ENCODE results near the gene RPL36. TPM values are rescaled to one million over a fixed set of nuclear protein-coding genes. Genes with fewer than 3 reads are reported as not detected.

RPL36 gene
- total RNA-seq, 2 experiments from 2014 or later: 1,036 to 1,058 TPM

DNA sequence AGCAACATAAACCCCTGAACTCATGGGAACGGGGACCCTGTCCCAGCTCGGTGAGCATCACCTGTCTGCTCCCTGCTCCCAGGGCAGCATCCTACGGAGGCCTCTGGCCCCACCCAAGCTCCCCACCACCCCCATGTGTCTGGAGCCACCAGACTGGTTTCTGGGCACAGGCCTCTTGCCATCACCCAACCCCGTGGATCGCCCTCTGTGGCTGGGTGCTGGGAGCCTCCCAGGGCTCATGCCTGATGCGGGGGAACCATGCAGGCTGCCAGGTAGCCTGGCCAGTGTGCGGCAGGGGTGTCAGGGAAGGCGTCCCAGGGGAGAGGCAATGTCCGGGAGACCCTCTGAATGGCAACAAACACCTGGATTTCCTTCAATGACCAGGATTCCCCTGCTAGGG is 12.5 kb upstream of the RPL36 start:
- CTCF ChIA-PET: no interaction called here
- no peaks in the 10 kb centered on the region for H3K9me3 Mint-ChIP-seq
- peaks cover 24% of the 10 kb centered on the region for H3K4me1 Mint-ChIP-seq
- peaks cover 17% of the 10 kb centered on the region for H3K36me3 Mint-ChIP-seq (ENCODE audit: low read depth)
- H3K27ac Mint-ChIP-seq: no peak overlapping the region
- POLR2A ChIA-PET: interaction anchor here (1.2 kb wide), 1 partner anchor 9 kb away, joined by 3 read pairs; no protein-coding TSS in a partner anchor
- no peak overlapping the region for H3K4me3 Mint-ChIP-seq
- H3K27me3 Mint-ChIP-seq: peaks cover 8% of the 10 kb centered on the region
- DNase-seq: no peak

- Mint-ChIP-seq H3K27ac (no peak overlapping the region), H3K4me1 (peaks cover 24% of the 10 kb centered on the region), H3K27me3 (peaks cover 8% of the 10 kb centered on the region), H3K9me3 (no peaks in the 10 kb centered on the region), H3K4me3 (no peak overlapping the region), H3K36me3 (ENCODE audit: low read depth) (peaks cover 11% of the 10 kb centered on the region)
- CTCF ChIA-PET: no interaction called here
- DNase-seq: no peak
- POLR2A ChIA-PET: interaction anchor here (1.2 kb wide), 1 partner anchor 9 kb away, joined by 3 read pairs; no protein-coding TSS in a partner anchor
These were observed 11.9 kb upstream of the RPL36 start for GRCh38 chr19:5678071-5678718.

- DNase-seq: no peak
- POLR2A ChIA-PET: interaction anchor here (0.8 to 1.0 kb wide), 4 partner anchors 9 to 52 kb away, joined by 3 to 4 read pairs (median 3); no protein-coding TSS in a partner anchor
- H3K27me3 Mint-ChIP-seq: peaks cover 8% of the 10 kb centered on the region
These were observed 10.6 kb upstream of the RPL36 start for GRCh38 chr19:5679289-5680083.

DNA sequence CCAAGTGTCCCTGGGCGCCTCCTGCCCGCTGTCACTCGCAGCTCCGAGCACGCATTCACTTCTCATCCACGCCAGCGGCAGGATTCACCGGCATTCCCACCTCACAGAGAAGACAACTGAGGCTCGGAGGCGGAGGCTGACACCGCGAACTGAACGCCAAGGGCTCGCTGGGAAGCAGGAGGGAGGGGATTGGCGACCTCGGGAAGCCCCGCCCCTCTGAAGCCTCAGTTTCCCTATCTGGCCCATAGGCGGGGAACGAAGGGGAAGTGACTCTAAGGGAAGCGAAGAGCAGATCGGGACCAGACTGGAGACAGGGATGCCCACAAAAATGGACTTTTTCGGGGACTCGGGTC is 10.0 kb upstream of the RPL36 start:
- POLR2A ChIA-PET: interaction anchor here (0.9 to 1.0 kb wide), 3 partner anchors 10 to 38 kb away, joined by 3 to 4 read pairs (median 3); no protein-coding TSS in a partner anchor
- peak overlapping the region; percentile 87 for H3K27ac Mint-ChIP-seq
- H3K9me3 Mint-ChIP-seq: no peaks in the 10 kb centered on the region
- H3K36me3 Mint-ChIP-seq (ENCODE audit: low read depth): peaks cover 6% of the 10 kb centered on the region
- DNase-seq: no peak
- peaks cover 8% of the 10 kb centered on the region for H3K27me3 Mint-ChIP-seq
- CTCF ChIA-PET: no interaction called here
- peaks cover 24% of the 10 kb centered on the region for H3K4me1 Mint-ChIP-seq
- peak overlapping the region; percentile 94 for H3K4me3 Mint-ChIP-seq

More at GRCh38 chr19:5679289-5680083, 10.6 kb upstream of the RPL36 start:
- Mint-ChIP-seq H3K27ac (peak overlapping the region; percentile 87), H3K9me3 (no peaks in the 10 kb centered on the region), H3K36me3 (ENCODE audit: low read depth) (peaks cover 6% of the 10 kb centered on the region), H3K4me3 (peak overlapping the region; percentile 94), H3K4me1 (peaks cover 24% of the 10 kb centered on the region)
- CTCF ChIA-PET: no interaction called here

GRCh38 chr19:5680437-5681368 is 9.4 kb upstream of the RPL36 start, which contains the start of the genes HSD11B1L and MICOS13:
Gene HSD11B1L, plus strand, starts transcription at chr19:5681027. Its CDS starts 3,806 bp downstream, at chr19:5684833.
Gene MICOS13, minus strand, starts transcription at chr19:5680516. Its CDS starts 30 bp downstream, at chr19:5680486.
- H3K27me3 Mint-ChIP-seq: peaks cover 8% of the 10 kb centered on the region
- H3K27ac Mint-ChIP-seq: peak within 1 kb of the TSS; percentile 87
- H3K9me3 Mint-ChIP-seq: no peaks in the 10 kb centered on the region
- ChIA-PET POLR2A (interaction anchor here (0.9 to 2.2 kb wide), 4 partner anchors 9 to 38 kb away, joined by 3 to 9 read pairs (median 4); no protein-coding TSS in a partner anchor), CTCF (interaction anchor here (1.2 kb wide), 1 partner anchor 9 kb away, joined by 5 read pairs; the partner anchor contains the start of gene RPL36)
- H3K4me1 Mint-ChIP-seq: peaks cover 24% of the 10 kb centered on the region
- H3K4me3 Mint-ChIP-seq: peak within 1 kb of the TSS; percentile 94
- DNase-seq: peak; percentile 99
- peaks cover 6% of the 10 kb centered on the region for H3K36me3 Mint-ChIP-seq (ENCODE audit: low read depth)

GRCh38 chr19:5681391-5682106 is 8.5 kb upstream of the RPL36 start:
- ChIA-PET POLR2A (interaction anchor here (1.2 to 2.2 kb wide), 2 partner anchors 10 to 37 kb away, joined by 3 to 9 read pairs; no protein-coding TSS in a partner anchor), CTCF (interaction anchor here (1.2 kb wide), 1 partner anchor 8 kb away, joined by 5 read pairs; the partner anchor contains the start of gene RPL36)
- peak overlapping the region; percentile 32 for H3K27ac Mint-ChIP-seq
- peaks cover 27% of the 10 kb centered on the region for H3K4me1 Mint-ChIP-seq
- H3K9me3 Mint-ChIP-seq: no peaks in the 10 kb centered on the region
- peak overlapping the region; percentile 63 for H3K4me3 Mint-ChIP-seq
- DNase-seq: no peak
- peaks cover 6% of the 10 kb centered on the region for H3K36me3 Mint-ChIP-seq (ENCODE audit: low read depth)
- peaks cover 8% of the 10 kb centered on the region for H3K27me3 Mint-ChIP-seq

GRCh38 chr19:5682107-5682482 is 8.0 kb upstream of the RPL36 start:
- no peaks in the 10 kb centered on the region for H3K9me3 Mint-ChIP-seq
- peaks cover 6% of the 10 kb centered on the region for H3K36me3 Mint-ChIP-seq (ENCODE audit: low read depth)
- peaks cover 29% of the 10 kb centered on the region for H3K4me1 Mint-ChIP-seq
- H3K4me3 Mint-ChIP-seq: peak overlapping the region; percentile 63
- H3K27ac Mint-ChIP-seq: no peak overlapping the region
- H3K27me3 Mint-ChIP-seq: peaks cover 8% of the 10 kb centered on the region
- DNase-seq: no peak
- ChIA-PET POLR2A (interaction anchor here (1.2 to 2.2 kb wide), 2 partner anchors 9 to 37 kb away, joined by 3 to 9 read pairs; no protein-coding TSS in a partner anchor), CTCF (interaction anchor here (1.2 kb wide), 1 partner anchor 8 kb away, joined by 5 read pairs; the partner anchor contains the start of gene RPL36)

DNA sequence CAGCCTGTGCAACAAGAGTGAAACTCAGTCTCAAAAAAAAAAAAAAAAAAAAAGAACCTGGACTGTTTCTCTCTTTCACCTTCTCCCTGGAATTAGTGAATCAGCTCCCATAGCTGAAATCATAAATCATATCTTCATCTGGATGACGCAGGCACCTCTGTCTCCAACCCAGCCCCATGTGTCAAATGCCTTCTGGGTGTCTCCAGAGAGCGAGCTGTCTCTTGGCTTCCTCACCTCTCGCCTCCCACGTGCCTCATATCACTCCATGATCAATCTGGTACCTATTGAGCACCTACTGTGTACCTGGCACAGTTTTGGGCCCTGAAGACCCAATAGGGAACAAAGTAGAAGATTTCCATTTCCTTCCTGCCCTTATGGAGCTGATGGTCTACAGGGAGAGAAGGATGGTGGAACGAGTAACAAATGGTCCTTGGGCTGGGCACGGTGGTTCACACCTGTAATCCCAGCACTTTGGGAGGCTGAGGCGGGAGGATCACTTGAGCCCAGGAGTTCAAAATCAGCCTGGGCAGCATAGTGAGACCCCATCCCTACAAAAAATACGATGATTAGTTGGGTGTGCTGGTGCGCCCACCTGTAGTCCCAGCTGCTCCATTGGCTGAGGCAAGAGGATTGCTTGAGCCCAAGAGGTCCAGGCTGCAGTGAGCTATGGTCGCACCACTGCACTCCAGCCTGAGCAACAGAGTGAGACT is 6.8 kb upstream of the RPL36 start:
- ChIA-PET POLR2A (interaction anchor here (2.2 kb wide), 1 partner anchor 8 kb away, joined by 9 read pairs; no protein-coding TSS in a partner anchor), CTCF (interaction anchor here (0.6 to 0.7 kb wide), 2 partner anchors 25 to 63 kb away, joined by 3 to 4 read pairs; no protein-coding TSS in a partner anchor)
- Mint-ChIP-seq H3K4me1 (peaks cover 33% of the 10 kb centered on the region), H3K9me3 (no peaks in the 10 kb centered on the region), H3K27ac (no peak overlapping the region), H3K36me3 (ENCODE audit: low read depth) (peaks cover 6% of the 10 kb centered on the region), H3K27me3 (peaks cover 8% of the 10 kb centered on the region), H3K4me3 (no peak overlapping the region)
- no peak for DNase-seq

DNA sequence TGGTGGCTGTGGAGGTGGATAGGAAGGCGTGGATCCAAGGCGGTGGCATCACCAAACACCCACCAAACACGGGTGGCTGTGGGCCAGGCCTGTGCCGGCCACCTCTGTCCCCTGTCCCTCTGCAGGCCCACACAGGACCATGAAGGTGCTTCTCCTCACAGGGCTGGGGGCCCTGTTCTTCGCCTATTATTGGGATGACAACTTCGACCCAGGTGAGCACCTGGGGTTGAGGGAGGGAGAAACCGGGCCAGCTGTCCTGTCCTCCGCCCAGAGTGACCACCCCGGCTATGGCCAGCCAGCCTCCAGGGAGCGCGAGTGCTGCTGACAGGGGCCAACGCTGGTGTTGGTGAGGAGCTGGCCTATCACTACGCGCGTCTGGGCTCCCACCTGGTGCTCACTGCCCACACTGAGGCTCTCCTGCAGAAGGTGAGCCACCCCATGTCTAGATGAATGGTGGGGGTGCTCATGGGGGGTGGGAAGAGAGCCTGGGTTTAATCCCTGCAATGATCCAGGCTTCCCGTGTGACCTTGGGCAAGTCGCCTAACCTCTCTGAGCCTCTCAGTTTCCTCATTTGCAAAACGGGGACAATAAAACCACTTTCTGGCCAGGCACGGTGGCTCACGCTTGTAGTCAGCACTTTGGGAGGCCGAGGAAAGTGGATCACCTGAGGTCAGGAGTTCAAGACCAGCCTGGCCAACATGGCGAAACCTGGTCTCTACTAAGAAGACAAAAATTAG is 5.2 kb upstream of the RPL36 start:
- Mint-ChIP-seq H3K27me3 (peaks cover 8% of the 10 kb centered on the region), H3K4me1 (peaks cover 30% of the 10 kb centered on the region), H3K27ac (no peak overlapping the region), H3K36me3 (ENCODE audit: low read depth) (peaks cover 2% of the 10 kb centered on the region), H3K4me3 (no peak overlapping the region), H3K9me3 (no peaks in the 10 kb centered on the region)
- ChIA-PET POLR2A (no interaction called here), CTCF (no interaction called here)
- DNase-seq: no peak

GRCh38 chr19:5686326-5686646 is 3.8 kb upstream of the RPL36 start:
- H3K27ac Mint-ChIP-seq: peak overlapping the region; percentile 83
- peaks cover 13% of the 10 kb centered on the region for H3K36me3 Mint-ChIP-seq (ENCODE audit: low read depth)
- H3K4me3 Mint-ChIP-seq: peak overlapping the region; percentile 75

More at GRCh38 chr19:5686326-5686646, 3.8 kb upstream of the RPL36 start:
- ChIA-PET POLR2A (interaction anchor here (1.0 to 2.3 kb wide), 7 partner anchors 8 to 143 kb away, joined by 3 to 19 read pairs (median 5); partner anchors contain the start of genes CATSPERD, LONP1, SAFB and SAFB2), CTCF (interaction anchor here (1.0 to 2.3 kb wide), 8 partner anchors 22 to 301 kb away, joined by 3 to 21 read pairs (median 8); partner anchors contain the start of genes CATSPERD, LONP1, SAFB and SAFB2)
- no peak for DNase-seq
- H3K4me1 Mint-ChIP-seq: peaks cover 34% of the 10 kb centered on the region
- peaks cover 8% of the 10 kb centered on the region for H3K27me3 Mint-ChIP-seq
- H3K9me3 Mint-ChIP-seq: no peaks in the 10 kb centered on the region
